Epidermal melanocyte (primary cell): ENCODE results near the gene SPDYE18.
"Not testable (repeated sequence)": the region's sequence is repeated elsewhere in the genome, so short reads cannot be mapped to it uniquely, and the experiment has no call there.

Source experiments
- DNase-seq: peaks from one replicate; pipeline ENCODE4 v3.0.0; 2011; ENCODE audit warnings: low spot score; ENCODE audit not compliant: insufficient read length

Gene SPDYE18

GRCh38 chr7:77006127-77007110 is 55.9 kb downstream of the SPDYE18 start:
- DNase-seq: not testable (repeated sequence)

GRCh38 chr7:77005461-77006057 is 56.8 kb downstream of the SPDYE18 start:
- DNase-seq: not testable (repeated sequence)

- DNase-seq: not testable (repeated sequence)
These were observed 58.2 kb downstream of the SPDYE18 start for GRCh38 chr7:77004151-77004550.

GRCh38 chr7:77003241-77003640 is 59.1 kb downstream of the SPDYE18 start:
- not testable (repeated sequence) for DNase-seq

- DNase-seq: not testable (repeated sequence)
These were observed 59.6 kb downstream of the SPDYE18 start for GRCh38 chr7:77002678-77003233.

- DNase-seq: not testable (repeated sequence)
These were observed 60.3 kb downstream of the SPDYE18 start for GRCh38 chr7:77002104-77002503.
